Epithelial cell of prostate (primary cell): ENCODE measurements around the gene INSM1.

ENCODE experiments used
- DNase-seq: peaks from one replicate; pipeline ENCODE4 v3.0.0-alpha.2; 2011; ENCODE audit warnings: low read depth, low spot score
- H3K27ac ChIP-seq: fragments of 450-650 bp; 2 replicates; pipeline ENCODE4 v1.5.1; 2017; ENCODE audit warnings: mild to moderate bottlenecking

INSM1 gene

GRCh38 chr20:20391115-20391514 is 23.2 kb downstream of the INSM1 start:
- H3K27ac ChIP-seq, result no peak overlapping the region
- DNase-seq, result no peak

- no peak overlapping the region for H3K27ac ChIP-seq
- DNase-seq, result no peak
Observed at GRCh38 chr20:20391766-20392165, 23.9 kb downstream of the INSM1 start.

- no peak overlapping the region for H3K27ac ChIP-seq
- no peak for DNase-seq
Observed at GRCh38 chr20:20393207-20394120, 25.6 kb downstream of the INSM1 start.

GRCh38 chr20:20395087-20395486 is 27.2 kb downstream of the INSM1 start:
- H3K27ac ChIP-seq, result no peak overlapping the region

GRCh38 chr20:20395903-20396568 is 28.1 kb downstream of the INSM1 start:
- no peak for DNase-seq
- H3K27ac ChIP-seq, result no peak overlapping the region

More at GRCh38 chr20:20395087-20395486, 27.2 kb downstream of the INSM1 start:
- DNase-seq, result no peak

GRCh38 chr20:20396794-20397193 is 28.9 kb downstream of the INSM1 start:
- DNase-seq, result no peak
- H3K27ac ChIP-seq, result no peak overlapping the region

GRCh38 chr20:20398123-20398522 is 30.2 kb downstream of the INSM1 start:
- DNase-seq, result no peak
- no peak overlapping the region for H3K27ac ChIP-seq

- H3K27ac ChIP-seq, result no peak overlapping the region
- DNase-seq, result no peak
Observed at GRCh38 chr20:20399531-20400500, 31.9 kb downstream of the INSM1 start.

GRCh38 chr20:20401991-20402390 is 34.1 kb downstream of the INSM1 start:
- DNase-seq, result no peak
- no peak overlapping the region for H3K27ac ChIP-seq

GRCh38 chr20:20404633-20405032 is 36.7 kb downstream of the INSM1 start:
- H3K27ac ChIP-seq, result no peak overlapping the region
- DNase-seq, result no peak

- no peak for DNase-seq
Observed at GRCh38 chr20:20405623-20406022, 37.7 kb downstream of the INSM1 start.

GRCh38 chr20:20406306-20406705 is 38.4 kb downstream of the INSM1 start:
- no peak for DNase-seq
- H3K27ac ChIP-seq, result no peak overlapping the region

More at GRCh38 chr20:20405623-20406022, 37.7 kb downstream of the INSM1 start:
- no peak overlapping the region for H3K27ac ChIP-seq

GRCh38 chr20:20407891-20408805 is 40.2 kb downstream of the INSM1 start:
- no peak overlapping the region for H3K27ac ChIP-seq
- DNase-seq, result no peak

- H3K27ac ChIP-seq, result no peak overlapping the region
- DNase-seq, result no peak
Observed at GRCh38 chr20:20409331-20409730, 41.4 kb downstream of the INSM1 start.

- no peak for DNase-seq
- H3K27ac ChIP-seq, result no peak overlapping the region
Observed at GRCh38 chr20:20410678-20411077, 42.8 kb downstream of the INSM1 start.

- no peak for DNase-seq
- H3K27ac ChIP-seq, result no peak overlapping the region
Observed at GRCh38 chr20:20411402-20411801, 43.5 kb downstream of the INSM1 start.

- H3K27ac ChIP-seq, result no peak overlapping the region
- no peak for DNase-seq
Observed at GRCh38 chr20:20411836-20412235, 43.9 kb downstream of the INSM1 start.

- DNase-seq, result no peak
- H3K27ac ChIP-seq, result no peak overlapping the region
Observed at GRCh38 chr20:20412750-20413149, 44.8 kb downstream of the INSM1 start.

- H3K27ac ChIP-seq, result no peak overlapping the region
- DNase-seq, result no peak
Observed at GRCh38 chr20:20413810-20414281, 45.9 kb downstream of the INSM1 start.
